Measurements from ENCODE around the gene DCP1A.

The DCP1A gene

GRCh38 chr3:53248161-53248560, 99.2 kb downstream of the DCP1A start:
- H2BK15ac ChIP-seq (replicated peaks; ENCODE audit: low read depth): no peak overlapping the region
- no peak overlapping the region for H3K4ac ChIP-seq (ENCODE audit: low read depth, low read length)
- no CpG with 5 or more reads among the region's 6 CpGs for WGBS (ENCODE audit: extremely low coverage, insufficient coverage, low lambda C conversion rate)
- DNase-seq: no peak
- no peak overlapping the region for H2AK5ac ChIP-seq (ENCODE audit: low read length)
- no peak overlapping the region for H3K27ac ChIP-seq (ENCODE audit: low read depth, low read length)
- no peak overlapping the region for H3K56ac ChIP-seq (ENCODE audit: low read length)
- H3K4me1 ChIP-seq (ENCODE audit: control insufficient read depth, low read depth, low read length): peaks cover 13% of the 10 kb centered on the region
- peaks cover 3% of the 10 kb centered on the region for H3K36me3 ChIP-seq (ENCODE audit: control insufficient read depth, insufficient read depth, low read length)
- peaks cover 95% of the 10 kb centered on the region for H3K79me2 ChIP-seq (ENCODE audit: control insufficient read depth, insufficient read depth, low read length)
- H2BK120ac ChIP-seq (ENCODE audit: low read depth, low read length): no peak overlapping the region
- H3K18ac ChIP-seq (ENCODE audit: low read length): no peak overlapping the region
- no peak overlapping the region for H4K5ac ChIP-seq (ENCODE audit: low read length)
- H2BK5ac ChIP-seq (ENCODE audit: low read length): no peak overlapping the region
- H3K4me2 ChIP-seq (ENCODE audit: low read length): no peak overlapping the region
- H3K4me3 ChIP-seq (ENCODE audit: low read length): no peak overlapping the region
- H3K79me1 ChIP-seq (ENCODE audit: low read length): peaks cover 9% of the 10 kb centered on the region
- no peaks in the 10 kb centered on the region for H3K27me3 ChIP-seq (ENCODE audit: insufficient read depth, low read length, poor library complexity)
- H4K8ac ChIP-seq (ENCODE audit: low read depth, low read length): no peak overlapping the region
- H3K9ac ChIP-seq (ENCODE audit: low read length): no peak overlapping the region
- H3K23ac ChIP-seq (ENCODE audit: low read length): no peak overlapping the region

- Histone ChIP-seq H3K36me3 (ENCODE audit: control insufficient read depth, insufficient read depth, low read length) (peaks cover 5% of the 10 kb centered on the region), H3K4me1 (ENCODE audit: control insufficient read depth, low read depth, low read length) (peaks cover 12% of the 10 kb centered on the region), H3K79me1 (ENCODE audit: low read length) (peaks cover 11% of the 10 kb centered on the region), H3K27ac (ENCODE audit: low read depth, low read length) (no peak overlapping the region), H4K5ac (ENCODE audit: low read length) (no peak overlapping the region), H2BK15ac (replicated peaks; ENCODE audit: low read depth) (no peak overlapping the region), H3K4me2 (ENCODE audit: low read length) (no peak overlapping the region), H3K4me3 (ENCODE audit: low read length) (no peak overlapping the region), H2BK120ac (ENCODE audit: low read depth, low read length) (no peak overlapping the region), H3K56ac (ENCODE audit: low read length) (peak overlapping the region; percentile 15), H4K8ac (ENCODE audit: low read depth, low read length) (no peak overlapping the region), H2AK5ac (ENCODE audit: low read length) (no peak overlapping the region), H3K18ac (ENCODE audit: low read length) (no peak overlapping the region), H3K23ac (ENCODE audit: low read length) (no peak overlapping the region), H3K27me3 (ENCODE audit: insufficient read depth, low read length, poor library complexity) (no peaks in the 10 kb centered on the region), H3K79me2 (ENCODE audit: control insufficient read depth, insufficient read depth, low read length) (peaks cover 95% of the 10 kb centered on the region), H3K9ac (ENCODE audit: low read length) (no peak overlapping the region), H2BK5ac (ENCODE audit: low read length) (no peak overlapping the region), H3K4ac (ENCODE audit: low read depth, low read length) (no peak overlapping the region)
- WGBS (ENCODE audit: extremely low coverage, insufficient coverage, low lambda C conversion rate): no CpG with 5 or more reads among the region's 2 CpGs
- DNase-seq: no peak
These were observed 99.7 kb downstream of the DCP1A start for GRCh38 chr3:53247619-53248018.

DNA sequence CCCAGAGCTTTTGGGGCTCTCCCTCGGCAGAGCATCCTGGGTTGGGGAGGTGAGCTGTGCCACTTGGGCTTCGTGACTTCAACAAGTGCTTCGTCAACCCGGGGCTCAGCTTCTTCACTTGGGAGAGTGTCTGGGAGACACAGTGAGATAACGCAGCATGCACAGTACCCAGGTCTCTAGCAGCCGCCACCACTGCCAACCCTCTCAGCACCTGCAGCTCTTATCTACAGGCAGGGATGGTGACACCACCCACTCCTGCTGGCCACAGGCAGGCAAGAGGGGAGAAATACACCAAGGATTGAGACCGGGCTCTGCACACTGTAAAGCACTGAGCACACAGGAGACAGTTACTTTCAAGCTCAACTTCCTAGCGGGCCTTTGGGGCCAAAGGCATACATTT, 103.1 kb downstream of the DCP1A start:
- no CpG with 5 or more reads among the region's 8 CpGs for whole genome bisulfite sequencing (ENCODE audit: extremely low coverage, insufficient coverage, low lambda C conversion rate)
- peaks cover 8% of the 10 kb centered on the region for H3K4me1 ChIP-seq (ENCODE audit: control insufficient read depth, low read depth, low read length)
- H3K4ac ChIP-seq (ENCODE audit: low read depth, low read length): no peak overlapping the region
- H3K56ac ChIP-seq (ENCODE audit: low read length): peak overlapping the region; percentile 15
- peaks cover 22% of the 10 kb centered on the region for H3K36me3 ChIP-seq (ENCODE audit: control insufficient read depth, insufficient read depth, low read length)
- no peak overlapping the region for H2BK15ac ChIP-seq (replicated peaks; ENCODE audit: low read depth)
- H2BK120ac ChIP-seq (ENCODE audit: low read depth, low read length): no peak overlapping the region
- no peak overlapping the region for H3K4me2 ChIP-seq (ENCODE audit: low read length)
- no peak overlapping the region for H4K5ac ChIP-seq (ENCODE audit: low read length)
- no peak overlapping the region for H3K9ac ChIP-seq (ENCODE audit: low read length)
- H2BK5ac ChIP-seq (ENCODE audit: low read length): no peak overlapping the region
- no peak overlapping the region for H3K18ac ChIP-seq (ENCODE audit: low read length)
- no peak overlapping the region for H3K27ac ChIP-seq (ENCODE audit: low read depth, low read length)
- H2AK5ac ChIP-seq (ENCODE audit: low read length): no peak overlapping the region
- no peaks in the 10 kb centered on the region for H3K27me3 ChIP-seq (ENCODE audit: insufficient read depth, low read length, poor library complexity)
- H3K79me2 ChIP-seq (ENCODE audit: control insufficient read depth, insufficient read depth, low read length): peaks cover 88% of the 10 kb centered on the region
- H3K79me1 ChIP-seq (ENCODE audit: low read length): peaks cover 35% of the 10 kb centered on the region
- no peak overlapping the region for H4K8ac ChIP-seq (ENCODE audit: low read depth, low read length)
- no peak overlapping the region for H3K4me3 ChIP-seq (ENCODE audit: low read length)
- DNase-seq: no peak
- H3K23ac ChIP-seq (ENCODE audit: low read length): no peak overlapping the region

DNA sequence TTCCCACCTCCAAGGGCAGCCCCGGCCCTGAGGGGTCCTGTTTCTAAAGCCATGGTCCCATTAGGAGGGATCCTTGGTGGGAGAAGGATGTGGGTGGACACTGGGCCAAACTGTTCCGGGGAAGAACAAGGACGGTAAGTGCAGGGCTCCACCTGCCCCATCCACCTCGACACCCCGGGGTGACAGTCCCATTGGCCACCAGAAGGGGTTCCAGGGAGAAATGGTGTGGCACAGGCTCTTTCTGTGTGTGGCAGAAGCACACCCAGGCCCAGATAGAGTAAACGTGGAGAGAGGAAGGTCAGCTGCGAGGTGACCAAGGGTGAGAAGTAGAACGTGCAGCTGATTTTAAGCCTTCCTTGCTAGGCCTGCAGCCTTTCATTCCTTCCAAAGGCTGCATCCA, 103.6 kb downstream of the DCP1A start:
- Histone ChIP-seq H3K56ac (ENCODE audit: low read length) (peak overlapping the region; percentile 7), H2BK5ac (ENCODE audit: low read length) (no peak overlapping the region), H3K4me2 (ENCODE audit: low read length) (no peak overlapping the region), H3K4me3 (ENCODE audit: low read length) (no peak overlapping the region), H3K27me3 (ENCODE audit: insufficient read depth, low read length, poor library complexity) (no peaks in the 10 kb centered on the region), H3K4ac (ENCODE audit: low read depth, low read length) (no peak overlapping the region), H3K79me1 (ENCODE audit: low read length) (peaks cover 35% of the 10 kb centered on the region), H3K36me3 (ENCODE audit: control insufficient read depth, insufficient read depth, low read length) (peaks cover 25% of the 10 kb centered on the region), H4K8ac (ENCODE audit: low read depth, low read length) (no peak overlapping the region), H3K27ac (ENCODE audit: low read depth, low read length) (no peak overlapping the region), H3K23ac (ENCODE audit: low read length) (peak overlapping the region; percentile 45), H2BK120ac (ENCODE audit: low read depth, low read length) (no peak overlapping the region), H3K4me1 (ENCODE audit: control insufficient read depth, low read depth, low read length) (peaks cover 8% of the 10 kb centered on the region), H3K79me2 (ENCODE audit: control insufficient read depth, insufficient read depth, low read length) (peaks cover 84% of the 10 kb centered on the region), H2AK5ac (ENCODE audit: low read length) (no peak overlapping the region), H3K9ac (ENCODE audit: low read length) (no peak overlapping the region), H4K5ac (ENCODE audit: low read length) (no peak overlapping the region), H2BK15ac (replicated peaks; ENCODE audit: low read depth) (no peak overlapping the region), H3K18ac (ENCODE audit: low read length) (no peak overlapping the region)
- no CpG with 5 or more reads among the region's 8 CpGs for WGBS (ENCODE audit: extremely low coverage, insufficient coverage, low lambda C conversion rate)
- no peak for DNase-seq

- H3K4me1 ChIP-seq (ENCODE audit: control insufficient read depth, low read depth, low read length): peaks cover 8% of the 10 kb centered on the region
- peak; percentile 70 for DNase-seq
- H3K27ac ChIP-seq (ENCODE audit: low read depth, low read length): no peak overlapping the region
- H3K9ac ChIP-seq (ENCODE audit: low read length): no peak overlapping the region
- H3K18ac ChIP-seq (ENCODE audit: low read length): no peak overlapping the region
- no peak overlapping the region for H4K8ac ChIP-seq (ENCODE audit: low read depth, low read length)
- H2AK5ac ChIP-seq (ENCODE audit: low read length): no peak overlapping the region
- WGBS (ENCODE audit: extremely low coverage, insufficient coverage, low lambda C conversion rate): no CpG with 5 or more reads among the region's 14 CpGs
- H3K36me3 ChIP-seq (ENCODE audit: control insufficient read depth, insufficient read depth, low read length): peaks cover 31% of the 10 kb centered on the region
- no peaks in the 10 kb centered on the region for H3K27me3 ChIP-seq (ENCODE audit: insufficient read depth, low read length, poor library complexity)
- no peak overlapping the region for H2BK5ac ChIP-seq (ENCODE audit: low read length)
- H3K56ac ChIP-seq (ENCODE audit: low read length): no peak overlapping the region
- no peak overlapping the region for H2BK120ac ChIP-seq (ENCODE audit: low read depth, low read length)
- no peak overlapping the region for H3K4ac ChIP-seq (ENCODE audit: low read depth, low read length)
- H3K4me2 ChIP-seq (ENCODE audit: low read length): no peak overlapping the region
- H3K23ac ChIP-seq (ENCODE audit: low read length): no peak overlapping the region
- no peak overlapping the region for H4K5ac ChIP-seq (ENCODE audit: low read length)
- no peak overlapping the region for H2BK15ac ChIP-seq (replicated peaks; ENCODE audit: low read depth)
- H3K4me3 ChIP-seq (ENCODE audit: low read length): no peak overlapping the region
- peaks cover 41% of the 10 kb centered on the region for H3K79me1 ChIP-seq (ENCODE audit: low read length)
- peaks cover 80% of the 10 kb centered on the region for H3K79me2 ChIP-seq (ENCODE audit: control insufficient read depth, insufficient read depth, low read length)
These were observed 104.2 kb downstream of the DCP1A start for GRCh38 chr3:53243165-53243564.

GRCh38 chr3:53242642-53243041, 104.7 kb downstream of the DCP1A start:
- H3K79me2 ChIP-seq (ENCODE audit: control insufficient read depth, insufficient read depth, low read length): peaks cover 75% of the 10 kb centered on the region
- no CpG with 5 or more reads among the region's 4 CpGs for WGBS (ENCODE audit: extremely low coverage, insufficient coverage, low lambda C conversion rate)
- no peak overlapping the region for H3K4ac ChIP-seq (ENCODE audit: low read depth, low read length)
- peaks cover 8% of the 10 kb centered on the region for H3K4me1 ChIP-seq (ENCODE audit: control insufficient read depth, low read depth, low read length)
- no peak overlapping the region for H3K23ac ChIP-seq (ENCODE audit: low read length)
- H3K27me3 ChIP-seq (ENCODE audit: insufficient read depth, low read length, poor library complexity): no peaks in the 10 kb centered on the region
- H2AK5ac ChIP-seq (ENCODE audit: low read length): no peak overlapping the region
- no peak overlapping the region for H2BK5ac ChIP-seq (ENCODE audit: low read length)
- no peak overlapping the region for H3K27ac ChIP-seq (ENCODE audit: low read depth, low read length)
- H3K56ac ChIP-seq (ENCODE audit: low read length): peak overlapping the region; percentile 49
- no peak overlapping the region for H2BK15ac ChIP-seq (replicated peaks; ENCODE audit: low read depth)
- no peak overlapping the region for H4K5ac ChIP-seq (ENCODE audit: low read length)
- H4K8ac ChIP-seq (ENCODE audit: low read depth, low read length): no peak overlapping the region
- peaks cover 35% of the 10 kb centered on the region for H3K36me3 ChIP-seq (ENCODE audit: control insufficient read depth, insufficient read depth, low read length)
- no peak overlapping the region for H3K18ac ChIP-seq (ENCODE audit: low read length)
- H3K79me1 ChIP-seq (ENCODE audit: low read length): peaks cover 41% of the 10 kb centered on the region
- H3K9ac ChIP-seq (ENCODE audit: low read length): no peak overlapping the region
- H3K4me2 ChIP-seq (ENCODE audit: low read length): no peak overlapping the region
- no peak overlapping the region for H3K4me3 ChIP-seq (ENCODE audit: low read length)
- H2BK120ac ChIP-seq (ENCODE audit: low read depth, low read length): no peak overlapping the region
- DNase-seq: no peak

Data from mesendoderm (in vitro differentiated cells).